Osteoblast (primary cell): Measurements from ENCODE around the gene TEX14. TPM values are rescaled to one million over a fixed set of nuclear protein-coding genes. Genes with fewer than 3 reads are reported as not detected.

Source experiments
- DNase-seq: peaks from one replicate; pipeline ENCODE4 v3.0.0; 2011; ENCODE audit warnings: low spot score, mixed read lengths; ENCODE audit not compliant: insufficient read length; ENCODE audit errors: missing footprints
- H2AFZ ChIP-seq: 2 replicates; pipeline ENCODE4 v1.6.0; 2011; ENCODE audit warnings: mild to moderate bottlenecking, low read length
- H3K27ac ChIP-seq: 2 replicates; pipeline ENCODE4 v1.5.1; 2011; ENCODE audit warnings: mild to moderate bottlenecking, low read depth, low read length, moderate library complexity
- H3K27me3 ChIP-seq: 2 replicates; pipeline ENCODE4 v1.6.0; 2012; ENCODE audit warnings: mild to moderate bottlenecking, control low read depth, inconsistent platforms, low read length, moderate library complexity; ENCODE audit not compliant: insufficient read depth
- H3K36me3 ChIP-seq: 2 replicates; pipeline ENCODE4 v1.5.1; 2011; ENCODE audit warnings: mild to moderate bottlenecking, low read length, control low read depth, moderate library complexity; ENCODE audit not compliant: insufficient read depth
- H3K4me1 ChIP-seq: 2 replicates; pipeline ENCODE4 v1.5.1; 2011; ENCODE audit warnings: mild to moderate bottlenecking, low read length, control low read depth, moderate library complexity; ENCODE audit not compliant: insufficient read depth
- H3K4me2 ChIP-seq: 2 replicates; pipeline ENCODE4 v1.6.0; 2011; ENCODE audit warnings: mild to moderate bottlenecking, low read length; ENCODE audit not compliant: insufficient read depth
- H3K4me3 ChIP-seq: fragments of 200-600 bp; sonication (generic); 3 replicates; pipeline ENCODE4 v1.5.1; 2012; ENCODE audit warnings: mild to moderate bottlenecking, low read length, inconsistent platforms; ENCODE audit not compliant: insufficient read depth
- H3K79me2 ChIP-seq: 2 replicates; pipeline ENCODE4 v1.6.0; 2012; ENCODE audit warnings: mild to moderate bottlenecking, low read length, control low read depth, inconsistent platforms; ENCODE audit not compliant: insufficient read depth
- H3K9me3 ChIP-seq: 2 replicates; pipeline ENCODE4 v1.5.1; 2011; ENCODE audit warnings: low read depth, low read length, control low read depth
- H4K20me1 ChIP-seq: 2 replicates; pipeline ENCODE4 v1.6.0; 2012; ENCODE audit warnings: mild to moderate bottlenecking, low read length, control low read depth; ENCODE audit not compliant: insufficient read depth
- CTCF ChIP-seq: IDR thresholded peaks from 2 replicates; pipeline ENCODE4 v1.5.1; 2011; ENCODE audit warnings: mild to moderate bottlenecking, low read depth, low read length, moderate library complexity; ENCODE audit errors: extremely low read depth
- total RNA-seq: library from RNA; depleted of rRNA; stranded (reverse); fragments of >200 nt; gene quantifications from 2 replicates; pipeline ENCODE4 v1.2.3, GENCODE V29; 2012

TEX14 gene
- total RNA-seq, 1 donor: under 0.01 TPM

- H3K27me3 ChIP-seq: peaks cover 18% of the 10 kb centered on the region
- no peaks in the 10 kb centered on the region for H3K79me2 ChIP-seq
- peak; percentile 23 for DNase-seq
- no peak overlapping the region for H3K4me2 ChIP-seq
- peaks cover 14% of the 10 kb centered on the region for H3K4me1 ChIP-seq
- TF ChIP-seq CTCF: no peak
- no peaks in the 10 kb centered on the region for H3K9me3 ChIP-seq
- H4K20me1 ChIP-seq: no peaks in the 10 kb centered on the region
- H3K27ac ChIP-seq: no peak overlapping the region
- H2AFZ ChIP-seq: no peak overlapping the region
- H3K4me3 ChIP-seq: no peak overlapping the region
- no peaks in the 10 kb centered on the region for H3K36me3 ChIP-seq
These were observed 155.3 kb downstream of the TEX14 start for GRCh38 chr17:58536542-58536941.

GRCh38 chr17:58535431-58535830 is 156.4 kb downstream of the TEX14 start:
- Histone ChIP-seq H3K9me3 (no peaks in the 10 kb centered on the region), H3K4me2 (no peak overlapping the region), H3K4me3 (no peak overlapping the region), H4K20me1 (no peaks in the 10 kb centered on the region), H3K79me2 (no peaks in the 10 kb centered on the region), H3K36me3 (no peaks in the 10 kb centered on the region), H3K27me3 (peaks cover 20% of the 10 kb centered on the region), H2AFZ (no peak overlapping the region), H3K4me1 (peaks cover 14% of the 10 kb centered on the region), H3K27ac (no peak overlapping the region)
- DNase-seq: peak; percentile 72
- TF ChIP-seq CTCF: no peak

GRCh38 chr17:58534901-58535421 is 156.9 kb downstream of the TEX14 start:
- H3K4me2 ChIP-seq: no peak overlapping the region
- no peak for TF ChIP-seq CTCF
- H3K4me3 ChIP-seq: no peak overlapping the region
- no peaks in the 10 kb centered on the region for H3K9me3 ChIP-seq
- no peak overlapping the region for H2AFZ ChIP-seq
- H3K27me3 ChIP-seq: peaks cover 15% of the 10 kb centered on the region
- H3K36me3 ChIP-seq: no peaks in the 10 kb centered on the region
- DNase-seq: peak; percentile 98
- no peaks in the 10 kb centered on the region for H3K79me2 ChIP-seq
- peaks cover 14% of the 10 kb centered on the region for H3K4me1 ChIP-seq
- H4K20me1 ChIP-seq: no peaks in the 10 kb centered on the region
- H3K27ac ChIP-seq: no peak overlapping the region

GRCh38 chr17:58534331-58534730 is 157.5 kb downstream of the TEX14 start:
- H4K20me1 ChIP-seq: no peaks in the 10 kb centered on the region
- no peaks in the 10 kb centered on the region for H3K36me3 ChIP-seq
- H2AFZ ChIP-seq: no peak overlapping the region
- H3K27ac ChIP-seq: no peak overlapping the region
- H3K4me2 ChIP-seq: no peak overlapping the region
- no peak for DNase-seq
- TF ChIP-seq CTCF: no peak
- H3K4me1 ChIP-seq: peaks cover 14% of the 10 kb centered on the region
- H3K27me3 ChIP-seq: peaks cover 12% of the 10 kb centered on the region
- H3K9me3 ChIP-seq: no peaks in the 10 kb centered on the region
- H3K79me2 ChIP-seq: no peaks in the 10 kb centered on the region
- no peak overlapping the region for H3K4me3 ChIP-seq
